Peyer's patch (tissue), 4 donors: ENCODE data around the gene ZNF33A. TPM values are rescaled to one million over a fixed set of nuclear protein-coding genes. Genes with fewer than 3 reads are reported as not detected.

Experiments
- DNase-seq, 3 donors: peaks; one replicate each; pipeline ENCODE4 v3.0.0-alpha.2; 2017 to 2019
- H3K27ac ChIP-seq, 4 donors: fragments of 200-600 bp; sonication (generic); one replicate each; pipeline ENCODE4 v1.5.1; 2016 to 2019
- H3K27me3 ChIP-seq, 2 donors: fragments of 200-600 bp; sonication (generic); one replicate each; pipeline ENCODE4 v1.5.1; 2019
- H3K36me3 ChIP-seq, 3 donors: fragments of 200-600 bp; sonication (generic); one replicate each; pipeline ENCODE4 v1.5.1; 2016 to 2019
- H3K4me1 ChIP-seq, 4 donors: fragments of 200-600 bp; sonication (generic); one replicate each; pipeline ENCODE4 v1.5.1; 2016 to 2019
- H3K4me3 ChIP-seq, 4 donors: fragments of 200-600 bp; sonication (generic); 1 replicate in 3 of 4; 2 replicates in 1 of 4; pipeline ENCODE4 v1.5.1; 2016 to 2019; ENCODE audit warnings: mild to moderate bottlenecking in 1 of 4
- H3K9me3 ChIP-seq, 4 donors: fragments of 200-600 bp; sonication (generic); one replicate each; pipeline ENCODE4 v1.5.1; 2016 to 2019; ENCODE audit warnings: mild to moderate bottlenecking in 1 of 4
- POLR2A ChIP-seq, 2 donors: fragments of 450-650 bp; IDR thresholded peaks; one replicate each; pipeline ENCODE4 v1.5.1; 2017; ENCODE audit warnings: antibody characterized with exemption in 2 of 2, mild to moderate bottlenecking in 2 of 2, moderate library complexity in 2 of 2
- small RNA-seq, 2 donors: library from RNA; depleted of rRNA; stranded (forward); fragments of <200 nt; gene quantifications; one replicate each; pipeline ENCODE3, GENCODE V24; 2016
- total RNA-seq, 4 donors: library from RNA; depleted of rRNA; stranded (reverse); fragments of >200 nt; gene quantifications; one replicate each; pipeline ENCODE4 v1.1.0, GENCODE V29; 2016
- TF ChIP-seq, protein P1 (sequence below), 6 experiments: fragments of 450-650 bp in 4 of 6; fragments of 200-600 bp in 2 of 6; sonication (generic) in 1 of 6; IDR thresholded peaks; one replicate each; pipeline ENCODE4 v1.5.1; 2017 to 2019; ENCODE audit warnings: antibody characterized with exemption in 6 of 6, mild to moderate bottlenecking in 3 of 6, moderate library complexity in 1 of 6

ZNF33A gene
- total RNA-seq, 4 donors from 2014 or later = 33.8 to 62.3 (median 37.4) TPM

DNA sequence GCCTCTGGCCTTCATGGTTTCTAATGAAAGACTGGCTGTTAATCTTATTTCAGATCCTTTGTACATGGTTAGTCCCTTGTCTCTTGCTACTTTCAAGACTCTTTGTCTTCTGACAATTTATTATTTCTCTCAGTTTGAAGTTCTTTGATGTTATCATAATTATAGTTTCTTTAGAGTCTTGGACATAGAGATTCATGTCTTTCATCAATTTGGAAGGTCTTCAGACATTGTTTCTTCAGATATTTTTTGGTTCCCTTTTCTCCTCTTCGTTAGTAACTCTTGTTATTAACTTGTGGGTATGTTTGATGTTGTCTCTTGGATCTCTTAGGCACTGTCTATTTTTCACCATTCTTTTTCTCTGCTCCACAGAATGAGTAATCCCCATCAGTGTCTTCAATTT is 92.4 kb downstream of the ZNF33A start:
- Histone ChIP-seq H3K4me3 (no peak overlapping the region), H3K27ac (no peak overlapping the region), H3K27me3 (no peaks in the 10 kb centered on the region), H3K9me3 (peaks cover 0 to 53% (median 0%) of the 10 kb centered on the region in 4 donors), H3K36me3 (peaks cover 0 to 79% (median 4%) of the 10 kb centered on the region in 3 donors), H3K4me1 (no peaks in the 10 kb centered on the region)
- no peak for TF ChIP-seq POLR2A (IDR thresholded peaks at IDR 0.05)
- TF ChIP-seq, protein P1, sequence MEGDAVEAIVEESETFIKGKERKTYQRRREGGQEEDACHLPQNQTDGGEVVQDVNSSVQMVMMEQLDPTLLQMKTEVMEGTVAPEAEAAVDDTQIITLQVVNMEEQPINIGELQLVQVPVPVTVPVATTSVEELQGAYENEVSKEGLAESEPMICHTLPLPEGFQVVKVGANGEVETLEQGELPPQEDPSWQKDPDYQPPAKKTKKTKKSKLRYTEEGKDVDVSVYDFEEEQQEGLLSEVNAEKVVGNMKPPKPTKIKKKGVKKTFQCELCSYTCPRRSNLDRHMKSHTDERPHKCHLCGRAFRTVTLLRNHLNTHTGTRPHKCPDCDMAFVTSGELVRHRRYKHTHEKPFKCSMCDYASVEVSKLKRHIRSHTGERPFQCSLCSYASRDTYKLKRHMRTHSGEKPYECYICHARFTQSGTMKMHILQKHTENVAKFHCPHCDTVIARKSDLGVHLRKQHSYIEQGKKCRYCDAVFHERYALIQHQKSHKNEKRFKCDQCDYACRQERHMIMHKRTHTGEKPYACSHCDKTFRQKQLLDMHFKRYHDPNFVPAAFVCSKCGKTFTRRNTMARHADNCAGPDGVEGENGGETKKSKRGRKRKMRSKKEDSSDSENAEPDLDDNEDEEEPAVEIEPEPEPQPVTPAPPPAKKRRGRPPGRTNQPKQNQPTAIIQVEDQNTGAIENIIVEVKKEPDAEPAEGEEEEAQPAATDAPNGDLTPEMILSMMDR (IDR thresholded peaks at IDR 0.05) = no peak
- DNase-seq = no peak

GRCh38 chr10:38103756-38104155 is 93.3 kb downstream of the ZNF33A start:
- no peak for DNase-seq
- no peak for TF ChIP-seq POLR2A (IDR thresholded peaks at IDR 0.05)
- TF ChIP-seq, protein P1 (IDR thresholded peaks at IDR 0.05) = no peak
- Histone ChIP-seq H3K27me3 (no peaks in the 10 kb centered on the region), H3K27ac (no peak overlapping the region), H3K4me3 (no peak overlapping the region), H3K4me1 (no peaks in the 10 kb centered on the region), H3K9me3 (peaks cover 0 to 56% (median 0%) of the 10 kb centered on the region in 4 donors), H3K36me3 (peaks cover 0 to 70% (median 4%) of the 10 kb centered on the region in 3 donors)

DNA sequence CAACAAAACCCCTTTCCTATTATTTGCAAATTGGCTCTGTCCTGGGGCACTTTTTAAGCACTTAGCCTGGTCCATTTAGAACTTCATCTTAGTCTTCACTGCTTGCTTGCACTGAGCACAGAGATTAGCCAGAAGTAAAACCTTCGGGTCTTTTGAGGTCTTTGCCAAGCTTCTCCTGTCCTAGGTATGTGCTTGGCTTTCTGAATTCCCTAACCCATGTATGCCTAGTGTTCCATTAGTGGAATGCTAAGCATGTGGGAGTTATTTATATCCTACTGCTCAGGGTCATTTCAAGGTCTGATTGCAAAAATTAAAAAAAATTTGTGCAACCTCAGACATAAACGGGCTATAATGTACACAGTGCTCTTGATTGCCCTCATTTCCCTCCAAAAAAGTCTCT is 101.7 kb downstream of the ZNF33A start:
- Histone ChIP-seq H3K36me3 (peaks cover 0 to 34% (median 2%) of the 10 kb centered on the region in 3 donors), H3K4me3 (no peak overlapping the region), H3K27ac (no peak overlapping the region), H3K9me3 (peaks cover 0 to 85% (median 16%) of the 10 kb centered on the region in 4 donors), H3K27me3 (no peaks in the 10 kb centered on the region), H3K4me1 (no peaks in the 10 kb centered on the region)
- no peak for DNase-seq
- no peak for TF ChIP-seq POLR2A (IDR thresholded peaks at IDR 0.05)
- TF ChIP-seq, protein P1 (IDR thresholded peaks at IDR 0.05) = no peak

Small RNA genes lying within 50 kb of the gene (small RNA-seq; reads per million reads assigned to genes)
- 0 reads per million in 2 donors for gene AL161931.1
- gene FXYD6P2 = 0 reads per million in 2 donors
- 0 reads per million in 2 donors for gene RF00019
- gene RNU6-795P = 0 reads per million in 2 donors

Other genes with a start within 250 kb of the ZNF33A start
- gene ZNF248, start 153.1 kb upstream of the ZNF33A start, total RNA-seq = 10 to 100 TPM; 11.6 to 31.4 (median 13.9) TPM
- 10 to 100 TPM in 1 of 4 donors, 1 to 10 TPM in 3; 2.6 to 15.7 (median 4.1) TPM for gene ZNF25, start 34.0 kb upstream of the ZNF33A start, total RNA-seq
- gene ZNF37A, start 83.7 kb downstream of the ZNF33A start, total RNA-seq = 10 to 100 TPM; 10.3 to 32.2 (median 16.7) TPM